HepG2 (cell line): ENCODE data around the gene RNASE8. TPM values are rescaled to one million over a fixed set of nuclear protein-coding genes. Genes with fewer than 3 reads are reported as not detected.

Experiments
- ATM ChIP-seq: fragments of 450-650 bp; IDR thresholded peaks from 2 replicates; pipeline ENCODE4 v1.7.1; 2017; ENCODE audit warnings: mild to moderate bottlenecking, borderline replicate concordance
- CHCHD3 ChIP-seq: sonication (generic); formaldehyde crosslinking; IDR thresholded peaks from 2 replicates; pipeline ENCODE4 v1.8.0; 2022; ENCODE audit warnings: mild to moderate bottlenecking, missing genetic modification reagents, moderate library complexity
- HDAC1 ChIP-seq: sonication (generic); formaldehyde crosslinking; IDR thresholded peaks from 2 replicates; pipeline ENCODE4 v1.5.1; 2020; ENCODE audit warnings: mild to moderate bottlenecking, missing genetic modification reagents
- IRX3 ChIP-seq: sonication (generic); formaldehyde crosslinking; IDR thresholded peaks from 2 replicates; pipeline ENCODE4 v1.8.1; 2023; ENCODE audit warnings: mild to moderate bottlenecking, low read depth, missing genetic modification reagents, borderline replicate concordance
- MZF1 ChIP-seq: sonication (generic); formaldehyde crosslinking; IDR thresholded peaks from 2 replicates; pipeline ENCODE4 v1.8.1; 2023; ENCODE audit warnings: mild to moderate bottlenecking, missing genetic modification reagents, borderline replicate concordance
- NCOA1 ChIP-seq: sonication (generic); formaldehyde crosslinking; IDR thresholded peaks from 2 replicates; pipeline ENCODE4 v1.9.0; 2021; ENCODE audit warnings: missing genetic modification reagents
- NFATC3 ChIP-seq: sonication (generic); formaldehyde crosslinking; IDR thresholded peaks from 2 replicates; pipeline ENCODE4 v1.5.1; 2020; ENCODE audit warnings: mild to moderate bottlenecking, missing genetic modification reagents
- ONECUT2 ChIP-seq: sonication (generic); formaldehyde crosslinking; IDR thresholded peaks from 2 replicates; pipeline ENCODE4 v1.4.0; 2020; ENCODE audit warnings: missing genetic modification reagents
- PTBP1 ChIP-seq: fragments of 200-400 bp; formaldehyde crosslinking; IDR thresholded peaks from 2 replicates; pipeline ENCODE4 v1.6.1; 2018; ENCODE audit warnings: low read length, low read depth; ENCODE audit not compliant: poor library complexity, severe bottlenecking
- SP140L ChIP-seq: sonication (generic); formaldehyde crosslinking; IDR thresholded peaks from 2 replicates; pipeline ENCODE4 v1.4.0; 2020; ENCODE audit warnings: missing genetic modification reagents, borderline replicate concordance
- TOE1 ChIP-seq: sonication (generic); formaldehyde crosslinking; IDR thresholded peaks from 2 replicates; pipeline ENCODE4 v1.4.0; 2020; ENCODE audit warnings: mild to moderate bottlenecking, missing genetic modification reagents
- ZMAT3 ChIP-seq: sonication (generic); formaldehyde crosslinking; conservative IDR thresholded peaks from 2 replicates; pipeline ENCODE4 v1.7.0; 2021; ENCODE audit warnings: missing genetic modification reagents
- ZNF496 ChIP-seq: sonication (generic); formaldehyde crosslinking; IDR thresholded peaks from 2 replicates; pipeline ENCODE4 v1.8.1; 2023; ENCODE audit warnings: mild to moderate bottlenecking, moderate library complexity, missing genetic modification reagents; ENCODE audit not compliant: insufficient replicate concordance
- polyA plus RNA-seq, 8 experiments: library from polyadenylated mRNA; depleted of rRNA in 3 of 8; stranded (reverse) in 7 of 8; unstranded in 1 of 8; fragments of >200 nt; fragmentation: Illumina TruSeq in 4 of 8; extraction: Trizol in 4 of 8; gene quantifications; 2 replicates each; pipeline versions ENCODE4 v1.2.1 to v1.2.3, GENCODE V29; 2011 to 2016; ENCODE audit warnings: low read depth in 4 of 8, missing spikeins in 1 of 8, mixed read lengths in 1 of 8; ENCODE audit not compliant: insufficient read depth in 1 of 8
- total RNA-seq, 5 experiments: library from RNA; depleted of rRNA; stranded (reverse); fragments of >200 nt; fragmentation: Illumina TruSeq; extraction: Trizol; gene quantifications; 2 replicates each; pipeline ENCODE4 v1.2.3, GENCODE V29; 2016; ENCODE audit warnings: low read depth in 1 of 5
- TF ChIP-seq, protein P1 (sequence below): sonication (generic); formaldehyde crosslinking; conservative IDR thresholded peaks from 2 replicates; pipeline ENCODE4 v1.8.0; 2022; ENCODE audit warnings: mild to moderate bottlenecking, moderate library complexity, missing genetic modification reagents
- TF ChIP-seq, protein P2 (sequence below): IDR thresholded peaks from 2 replicates; pipeline ENCODE4 v1.6.1; 2016; ENCODE audit warnings: mild to moderate bottlenecking
- TF ChIP-seq, protein P3 (sequence below): sonication (generic); formaldehyde crosslinking; IDR thresholded peaks from 2 replicates; pipeline ENCODE4 v1.5.0; 2020; ENCODE audit warnings: missing genetic modification reagents
- TF ChIP-seq, protein P4 (sequence below): IDR thresholded peaks from 2 replicates; pipeline ENCODE4 v1.6.1; 2016; ENCODE audit warnings: low read depth, control low read depth
- TF ChIP-seq, protein P5 (sequence below): sonication (generic); formaldehyde crosslinking; IDR thresholded peaks from 2 replicates; pipeline ENCODE4 v1.5.1; 2020; ENCODE audit warnings: mild to moderate bottlenecking, missing genetic modification reagents, borderline replicate concordance

Gene RNASE8
- total and polyA plus RNA-seq, 2 of the 13 experiments (the other 11 are each of a cell fraction or from before 2014, with no cell fraction given): not detected

DNA sequence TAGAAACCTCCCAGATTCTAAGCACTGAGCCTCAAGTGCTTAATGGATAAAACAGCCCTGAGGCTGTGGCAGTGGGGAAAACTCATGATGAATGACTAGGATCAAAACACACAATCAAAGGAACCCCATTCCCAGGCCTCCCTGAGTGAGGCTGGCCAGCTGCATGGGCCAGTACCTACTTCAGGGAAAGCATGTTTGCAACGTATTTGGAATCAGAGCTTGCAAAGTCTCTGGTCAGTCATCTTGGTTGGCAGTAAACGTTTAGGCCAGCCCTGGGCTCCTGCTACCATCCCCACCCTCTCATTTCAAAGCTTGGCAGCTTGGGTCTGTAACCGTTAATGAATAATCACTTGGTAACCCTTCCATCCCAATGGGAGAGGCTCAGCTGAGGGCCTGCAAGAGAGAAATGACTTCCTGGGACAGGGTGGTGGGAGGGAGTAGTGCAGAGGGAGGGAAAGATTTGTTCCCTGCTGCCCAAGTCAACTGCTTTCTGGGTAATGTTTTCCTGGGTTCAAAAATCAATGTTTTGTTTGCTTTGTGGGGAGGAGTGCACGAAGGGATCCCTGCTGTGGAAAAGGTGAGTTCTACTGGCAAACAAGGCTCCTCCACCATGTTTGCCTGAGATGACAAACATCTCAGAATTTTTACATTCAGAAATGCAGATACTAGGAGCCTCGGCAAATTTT lies 2.0 kb upstream of the RNASE8 start (continued):
- TF ChIP-seq NFATC3 (CRISPR knock-in tag) (0 out of 2 replicates have a peak, but pooled peaks have one; percentile 75), PTBP1 (no peak), SP140L (CRISPR knock-in tag) (0 out of 2 replicates have a peak, but pooled peaks have one; percentile 35), IRX3 (no peak), HDAC1 (CRISPR knock-in tag) (peak; percentile 69; the same call in 1 of the 2 replicates), NCOA1 (CRISPR knock-in tag) (peak; percentile 32; the same call in 1 of the 2 replicates), MZF1 (peak; percentile 91; the same call in 1 of the 2 replicates), TOE1 (CRISPR knock-in tag) (no peak), ONECUT2 (peak; percentile 87), ZMAT3 (CRISPR knock-in tag) (peak; percentile 84; the same call in 1 of the 2 replicates), ZNF496 (CRISPR knock-in tag) (no peak), CHCHD3 (CRISPR knock-in tag) (no peak), ATM (no peak)
- TF ChIP-seq, protein P1, sequence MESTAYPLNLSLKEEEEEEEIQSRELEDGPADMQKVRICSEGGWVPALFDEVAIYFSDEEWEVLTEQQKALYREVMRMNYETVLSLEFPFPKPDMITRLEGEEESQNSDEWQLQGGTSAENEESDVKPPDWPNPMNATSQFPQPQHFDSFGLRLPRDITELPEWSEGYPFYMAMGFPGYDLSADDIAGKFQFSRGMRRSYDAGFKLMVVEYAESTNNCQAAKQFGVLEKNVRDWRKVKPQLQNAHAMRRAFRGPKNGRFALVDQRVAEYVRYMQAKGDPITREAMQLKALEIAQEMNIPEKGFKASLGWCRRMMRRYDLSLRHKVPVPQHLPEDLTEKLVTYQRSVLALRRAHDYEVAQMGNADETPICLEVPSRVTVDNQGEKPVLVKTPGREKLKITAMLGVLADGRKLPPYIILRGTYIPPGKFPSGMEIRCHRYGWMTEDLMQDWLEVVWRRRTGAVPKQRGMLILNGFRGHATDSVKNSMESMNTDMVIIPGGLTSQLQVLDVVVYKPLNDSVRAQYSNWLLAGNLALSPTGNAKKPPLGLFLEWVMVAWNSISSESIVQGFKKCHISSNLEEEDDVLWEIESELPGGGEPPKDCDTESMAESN (CRISPR knock-in tag): peak; percentile 75; the same call in 1 of the 2 replicates
- TF ChIP-seq, protein P2, sequence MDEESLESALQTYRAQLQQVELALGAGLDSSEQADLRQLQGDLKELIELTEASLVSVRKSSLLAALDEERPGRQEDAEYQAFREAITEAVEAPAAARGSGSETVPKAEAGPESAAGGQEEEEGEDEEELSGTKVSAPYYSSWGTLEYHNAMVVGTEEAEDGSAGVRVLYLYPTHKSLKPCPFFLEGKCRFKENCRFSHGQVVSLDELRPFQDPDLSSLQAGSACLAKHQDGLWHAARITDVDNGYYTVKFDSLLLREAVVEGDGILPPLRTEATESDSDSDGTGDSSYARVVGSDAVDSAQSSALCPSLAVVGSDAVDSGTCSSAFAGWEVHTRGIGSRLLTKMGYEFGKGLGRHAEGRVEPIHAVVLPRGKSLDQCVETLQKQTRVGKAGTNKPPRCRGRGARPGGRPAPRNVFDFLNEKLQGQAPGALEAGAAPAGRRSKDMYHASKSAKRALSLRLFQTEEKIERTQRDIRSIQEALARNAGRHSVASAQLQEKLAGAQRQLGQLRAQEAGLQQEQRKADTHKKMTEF (CRISPR knock-in tag): peak; percentile 80
- TF ChIP-seq, protein P3, sequence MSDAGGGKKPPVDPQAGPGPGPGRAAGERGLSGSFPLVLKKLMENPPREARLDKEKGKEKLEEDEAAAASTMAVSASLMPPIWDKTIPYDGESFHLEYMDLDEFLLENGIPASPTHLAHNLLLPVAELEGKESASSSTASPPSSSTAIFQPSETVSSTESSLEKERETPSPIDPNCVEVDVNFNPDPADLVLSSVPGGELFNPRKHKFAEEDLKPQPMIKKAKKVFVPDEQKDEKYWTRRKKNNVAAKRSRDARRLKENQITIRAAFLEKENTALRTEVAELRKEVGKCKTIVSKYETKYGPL: no peak
- TF ChIP-seq, protein P4, sequence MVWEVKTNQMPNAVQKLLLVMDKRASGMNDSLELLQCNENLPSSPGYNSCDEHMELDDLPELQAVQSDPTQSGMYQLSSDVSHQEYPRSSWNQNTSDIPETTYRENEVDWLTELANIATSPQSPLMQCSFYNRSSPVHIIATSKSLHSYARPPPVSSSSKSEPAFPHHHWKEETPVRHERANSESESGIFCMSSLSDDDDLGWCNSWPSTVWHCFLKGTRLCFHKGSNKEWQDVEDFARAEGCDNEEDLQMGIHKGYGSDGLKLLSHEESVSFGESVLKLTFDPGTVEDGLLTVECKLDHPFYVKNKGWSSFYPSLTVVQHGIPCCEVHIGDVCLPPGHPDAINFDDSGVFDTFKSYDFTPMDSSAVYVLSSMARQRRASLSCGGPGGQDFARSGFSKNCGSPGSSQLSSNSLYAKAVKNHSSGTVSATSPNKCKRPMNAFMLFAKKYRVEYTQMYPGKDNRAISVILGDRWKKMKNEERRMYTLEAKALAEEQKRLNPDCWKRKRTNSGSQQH (CRISPR knock-in tag): peak; percentile 39; the same call in 1 of the 2 replicates
- TF ChIP-seq, protein P5, sequence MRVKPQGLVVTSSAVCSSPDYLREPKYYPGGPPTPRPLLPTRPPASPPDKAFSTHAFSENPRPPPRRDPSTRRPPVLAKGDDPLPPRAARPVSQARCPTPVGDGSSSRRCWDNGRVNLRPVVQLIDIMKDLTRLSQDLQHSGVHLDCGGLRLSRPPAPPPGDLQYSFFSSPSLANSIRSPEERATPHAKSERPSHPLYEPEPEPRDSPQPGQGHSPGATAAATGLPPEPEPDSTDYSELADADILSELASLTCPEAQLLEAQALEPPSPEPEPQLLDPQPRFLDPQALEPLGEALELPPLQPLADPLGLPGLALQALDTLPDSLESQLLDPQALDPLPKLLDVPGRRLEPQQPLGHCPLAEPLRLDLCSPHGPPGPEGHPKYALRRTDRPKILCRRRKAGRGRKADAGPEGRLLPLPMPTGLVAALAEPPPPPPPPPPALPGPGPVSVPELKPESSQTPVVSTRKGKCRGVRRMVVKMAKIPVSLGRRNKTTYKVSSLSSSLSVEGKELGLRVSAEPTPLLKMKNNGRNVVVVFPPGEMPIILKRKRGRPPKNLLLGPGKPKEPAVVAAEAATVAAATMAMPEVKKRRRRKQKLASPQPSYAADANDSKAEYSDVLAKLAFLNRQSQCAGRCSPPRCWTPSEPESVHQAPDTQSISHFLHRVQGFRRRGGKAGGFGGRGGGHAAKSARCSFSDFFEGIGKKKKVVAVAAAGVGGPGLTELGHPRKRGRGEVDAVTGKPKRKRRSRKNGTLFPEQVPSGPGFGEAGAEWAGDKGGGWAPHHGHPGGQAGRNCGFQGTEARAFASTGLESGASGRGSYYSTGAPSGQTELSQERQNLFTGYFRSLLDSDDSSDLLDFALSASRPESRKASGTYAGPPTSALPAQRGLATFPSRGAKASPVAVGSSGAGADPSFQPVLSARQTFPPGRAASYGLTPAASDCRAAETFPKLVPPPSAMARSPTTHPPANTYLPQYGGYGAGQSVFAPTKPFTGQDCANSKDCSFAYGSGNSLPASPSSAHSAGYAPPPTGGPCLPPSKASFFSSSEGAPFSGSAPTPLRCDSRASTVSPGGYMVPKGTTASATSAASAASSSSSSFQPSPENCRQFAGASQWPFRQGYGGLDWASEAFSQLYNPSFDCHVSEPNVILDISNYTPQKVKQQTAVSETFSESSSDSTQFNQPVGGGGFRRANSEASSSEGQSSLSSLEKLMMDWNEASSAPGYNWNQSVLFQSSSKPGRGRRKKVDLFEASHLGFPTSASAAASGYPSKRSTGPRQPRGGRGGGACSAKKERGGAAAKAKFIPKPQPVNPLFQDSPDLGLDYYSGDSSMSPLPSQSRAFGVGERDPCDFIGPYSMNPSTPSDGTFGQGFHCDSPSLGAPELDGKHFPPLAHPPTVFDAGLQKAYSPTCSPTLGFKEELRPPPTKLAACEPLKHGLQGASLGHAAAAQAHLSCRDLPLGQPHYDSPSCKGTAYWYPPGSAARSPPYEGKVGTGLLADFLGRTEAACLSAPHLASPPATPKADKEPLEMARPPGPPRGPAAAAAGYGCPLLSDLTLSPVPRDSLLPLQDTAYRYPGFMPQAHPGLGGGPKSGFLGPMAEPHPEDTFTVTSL: peak; percentile 86
